GM12878 (cell line): ENCODE measurements around the gene TNRC18. TPM values are rescaled to one million over a fixed set of nuclear protein-coding genes. Genes with fewer than 3 reads are reported as not detected.

ENCODE experiments used
- NFIC ChIP-seq: IDR thresholded peaks from 2 replicates; pipeline ENCODE4 v1.6.1; 2012; ENCODE audit warnings: low read depth, mild to moderate bottlenecking, inconsistent platforms, low read length, moderate library complexity
- polyA plus RNA-seq, 11 experiments: library from polyadenylated mRNA; depleted of rRNA in 4 of 11; unstranded in 6 of 11; stranded (reverse) in 5 of 11; fragments of >200 nt; fragmentation: Nextera tagmentation in 4 of 11; fragmentation: Illumina TruSeq in 1 of 11; extraction: Ambion mirVana in 4 of 11; extraction: Trizol in 1 of 11; gene quantifications; 1 replicate in 1 of 11; 2 replicates in 10 of 11; pipeline versions ENCODE4 v1.2.1 to v1.2.3, GENCODE V29; 2011 to 2016; ENCODE audit warnings: inconsistent platforms in 2 of 11, missing spikeins in 2 of 11, low read depth in 1 of 11
- total RNA-seq, 4 experiments: library from RNA; depleted of rRNA in 3 of 4; stranded (reverse); fragments of >200 nt in 3 of 4; fragmentation: Illumina TruSeq in 1 of 4; extraction: Trizol in 1 of 4; gene quantifications; 2 replicates each; pipeline versions ENCODE4 v1.2.1 to v1.2.3, GENCODE V29; 2013 to 2021
- TF ChIP-seq, protein P1 (sequence below): fragments of 450-650 bp; IDR thresholded peaks from 2 replicates; pipeline ENCODE4 v1.6.1; 2018; ENCODE audit warnings: borderline replicate concordance, mild to moderate bottlenecking; ENCODE audit not compliant: partially characterized antibody
- TF ChIP-seq, protein P2 (sequence below): fragments of 450-650 bp; formaldehyde crosslinking; IDR thresholded peaks from 2 replicates; pipeline ENCODE4 v1.5.0; 2022; ENCODE audit warnings: mild to moderate bottlenecking, missing genetic modification characterization

TNRC18 gene
- total and polyA plus RNA-seq, 10 of the 15 experiments (the other 5 are each of a cell fraction or from before 2014, with no cell fraction given): 0.02 to 31.7 (median 5.4) TPM

DNA sequence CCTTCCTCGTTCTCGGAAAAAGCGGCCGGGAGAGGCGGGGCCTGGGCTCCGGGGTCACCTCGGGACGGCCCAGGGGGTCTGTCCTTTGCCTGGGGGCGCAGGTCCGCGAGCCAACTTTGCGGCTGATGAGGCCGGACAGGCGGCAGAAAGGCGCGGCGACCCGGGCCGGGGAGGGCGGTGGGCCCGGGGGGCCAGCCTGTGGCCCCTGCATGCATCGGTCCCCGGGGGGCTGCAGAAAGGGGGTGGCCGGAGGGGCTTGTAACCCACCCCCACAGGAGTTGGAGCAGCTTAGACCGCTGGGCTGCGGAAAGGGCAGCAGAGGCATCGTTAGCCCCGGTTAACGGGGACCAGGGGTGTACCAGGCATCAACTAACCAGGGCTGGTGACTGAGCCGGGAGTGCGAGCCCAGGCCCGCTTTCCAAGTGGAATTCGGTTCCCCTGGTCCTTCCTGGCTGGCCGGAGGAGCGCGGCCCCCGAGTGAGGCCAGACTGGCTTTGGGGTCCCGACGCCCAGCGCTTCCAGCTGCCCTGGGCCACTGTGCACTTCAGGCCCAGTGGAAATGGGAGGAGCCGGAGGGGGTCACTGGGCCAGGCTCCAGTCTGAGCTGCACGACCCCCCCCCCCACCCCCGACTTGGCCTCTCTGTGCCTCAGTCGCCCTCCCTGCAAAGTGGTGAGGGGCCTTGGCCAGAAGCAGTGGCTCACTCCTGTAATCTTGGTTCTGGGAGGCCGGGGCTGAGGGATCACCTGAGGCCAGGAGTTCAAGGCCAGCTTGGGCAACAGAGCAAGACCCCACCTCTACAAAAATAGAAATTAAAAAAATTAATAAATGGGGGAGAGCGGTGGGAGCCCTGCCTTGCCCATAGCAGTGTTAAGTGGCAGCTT, 140.0 kb downstream of the TNRC18 start (continued):
- TF ChIP-seq NFIC: no peak
- TF ChIP-seq, protein P1, sequence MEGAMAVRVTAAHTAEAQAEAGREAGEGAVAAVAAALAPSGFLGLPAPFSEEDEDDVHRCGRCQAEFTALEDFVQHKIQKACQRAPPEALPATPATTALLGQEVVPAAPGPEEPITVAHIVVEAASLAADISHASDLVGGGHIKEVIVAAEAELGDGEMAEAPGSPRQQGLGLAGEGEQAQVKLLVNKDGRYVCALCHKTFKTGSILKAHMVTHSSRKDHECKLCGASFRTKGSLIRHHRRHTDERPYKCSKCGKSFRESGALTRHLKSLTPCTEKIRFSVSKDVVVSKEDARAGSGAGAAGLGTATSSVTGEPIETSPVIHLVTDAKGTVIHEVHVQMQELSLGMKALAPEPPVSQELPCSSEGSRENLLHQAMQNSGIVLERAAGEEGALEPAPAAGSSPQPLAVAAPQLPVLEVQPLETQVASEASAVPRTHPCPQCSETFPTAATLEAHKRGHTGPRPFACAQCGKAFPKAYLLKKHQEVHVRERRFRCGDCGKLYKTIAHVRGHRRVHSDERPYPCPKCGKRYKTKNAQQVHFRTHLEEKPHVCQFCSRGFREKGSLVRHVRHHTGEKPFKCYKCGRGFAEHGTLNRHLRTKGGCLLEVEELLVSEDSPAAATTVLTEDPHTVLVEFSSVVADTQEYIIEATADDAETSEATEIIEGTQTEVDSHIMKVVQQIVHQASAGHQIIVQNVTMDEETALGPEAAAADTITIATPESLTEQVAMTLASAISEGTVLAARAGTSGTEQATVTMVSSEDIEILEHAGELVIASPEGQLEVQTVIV: no peak
- TF ChIP-seq, protein P2, sequence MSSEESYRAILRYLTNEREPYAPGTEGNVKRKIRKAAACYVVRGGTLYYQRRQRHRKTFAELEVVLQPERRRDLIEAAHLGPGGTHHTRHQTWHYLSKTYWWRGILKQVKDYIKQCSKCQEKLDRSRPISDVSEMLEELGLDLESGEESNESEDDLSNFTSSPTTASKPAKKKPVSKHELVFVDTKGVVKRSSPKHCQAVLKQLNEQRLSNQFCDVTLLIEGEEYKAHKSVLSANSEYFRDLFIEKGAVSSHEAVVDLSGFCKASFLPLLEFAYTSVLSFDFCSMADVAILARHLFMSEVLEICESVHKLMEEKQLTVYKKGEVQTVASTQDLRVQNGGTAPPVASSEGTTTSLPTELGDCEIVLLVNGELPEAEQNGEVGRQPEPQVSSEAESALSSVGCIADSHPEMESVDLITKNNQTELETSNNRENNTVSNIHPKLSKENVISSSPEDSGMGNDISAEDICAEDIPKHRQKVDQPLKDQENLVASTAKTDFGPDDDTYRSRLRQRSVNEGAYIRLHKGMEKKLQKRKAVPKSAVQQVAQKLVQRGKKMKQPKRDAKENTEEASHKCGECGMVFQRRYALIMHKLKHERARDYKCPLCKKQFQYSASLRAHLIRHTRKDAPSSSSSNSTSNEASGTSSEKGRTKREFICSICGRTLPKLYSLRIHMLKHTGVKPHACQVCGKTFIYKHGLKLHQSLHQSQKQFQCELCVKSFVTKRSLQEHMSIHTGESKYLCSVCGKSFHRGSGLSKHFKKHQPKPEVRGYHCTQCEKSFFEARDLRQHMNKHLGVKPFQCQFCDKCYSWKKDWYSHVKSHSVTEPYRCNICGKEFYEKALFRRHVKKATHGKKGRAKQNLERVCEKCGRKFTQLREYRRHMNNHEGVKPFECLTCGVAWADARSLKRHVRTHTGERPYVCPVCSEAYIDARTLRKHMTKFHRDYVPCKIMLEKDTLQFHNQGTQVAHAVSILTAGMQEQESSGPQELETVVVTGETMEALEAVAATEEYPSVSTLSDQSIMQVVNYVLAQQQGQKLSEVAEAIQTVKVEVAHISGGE: no peak
